Spleen (tissue), 11 donors: ENCODE results near the gene CHCHD3. TPM values are rescaled to one million over a fixed set of nuclear protein-coding genes. Genes with fewer than 3 reads are reported as not detected.

Experiments
- DNase-seq: peaks from one replicate; pipeline ENCODE4 v3.0.0-alpha.2; 2020
- H3K27ac ChIP-seq, 8 donors: fragments of 200-600 bp; sonication (generic) in 7 of 8; 1 replicate in 4 of 8; 2 replicates in 4 of 8; pipeline versions ENCODE4 v1.5.0 to v1.8.0; 2016 to 2021; ENCODE audit warnings: inconsistent platforms in 4 of 8, mild to moderate bottlenecking in 4 of 8, moderate library complexity in 1 of 8
- H3K27me3 ChIP-seq, 7 donors: fragments of 200-600 bp; sonication (generic) in 6 of 7; replicated peaks in 1 of 7; 1 replicate in 4 of 7; 2 replicates in 3 of 7; pipeline versions ENCODE4 v1.5.0 to v1.8.0; 2016 to 2021; ENCODE audit warnings: inconsistent platforms in 3 of 7, mild to moderate bottlenecking in 1 of 7
- H3K36me3 ChIP-seq, 6 donors: fragments of 200-600 bp; sonication (generic) in 5 of 6; 1 replicate in 4 of 6; 2 replicates in 2 of 6; pipeline versions ENCODE4 v1.5.0 to v1.8.0; 2016 to 2021; ENCODE audit warnings: inconsistent platforms in 2 of 6
- H3K4me1 ChIP-seq, 6 donors: fragments of 200-600 bp; sonication (generic) in 5 of 6; 1 replicate in 3 of 6; 2 replicates in 3 of 6; pipeline versions ENCODE4 v1.5.0 to v1.8.0; 2016 to 2021; ENCODE audit warnings: inconsistent platforms in 3 of 6
- H3K4me3 ChIP-seq, 8 donors: fragments of 200-600 bp; sonication (generic) in 7 of 8; 1 replicate in 4 of 8; 2 replicates in 4 of 8; pipeline versions ENCODE4 v1.5.0 to v1.8.0; 2016 to 2021; ENCODE audit warnings: inconsistent platforms in 4 of 8, mild to moderate bottlenecking in 4 of 8, moderate library complexity in 2 of 8
- H3K9me3 ChIP-seq, 8 donors: fragments of 200-600 bp; sonication (generic) in 7 of 8; 1 replicate in 4 of 8; 2 replicates in 4 of 8; pipeline versions ENCODE4 v1.5.0 to v1.8.0; 2016 to 2021; ENCODE audit warnings: inconsistent platforms in 4 of 8
- CTCF ChIP-seq, 11 experiments: fragments of 200-600 bp in 7 of 11; fragments of 450-650 bp in 4 of 11; sonication (generic) in 4 of 11; IDR thresholded peaks in 8 of 11; conservative IDR thresholded peaks in 3 of 11; 1 replicate in 7 of 11; 2 replicates in 4 of 11; pipeline versions ENCODE4 v1.4.0 to v1.8.0; 2016 to 2021; ENCODE audit warnings: antibody characterized with exemption in 11 of 11, inconsistent platforms in 4 of 11, mild to moderate bottlenecking in 1 of 11
- POLR2A ChIP-seq, 3 donors: fragments of 450-650 bp; IDR thresholded peaks; one replicate each; pipeline ENCODE4 v1.5.1; 2017; ENCODE audit warnings: antibody characterized with exemption in 3 of 3, mild to moderate bottlenecking in 1 of 3
- POLR2AphosphoS5 ChIP-seq, 3 donors: sonication (generic); formaldehyde crosslinking; IDR thresholded peaks; one replicate each; pipeline ENCODE4 v1.5.1; 2017; ENCODE audit warnings: antibody characterized with exemption in 3 of 3
- WGBS, 5 donors: extraction: QIAGEN DNeasy Blood & Tissue Kit in 3 of 5; methylation state at CpG; one replicate each; pipeline versions ENCODE4 v1.1.5 to v1.1.7; 2013 to 2018; 5-methylcytosine and 5-hydroxymethylcytosine counted together
- intact Hi-C: fragments of 100-400 bp; cut with DNase I; formaldehyde crosslinking; loops from one replicate; pipeline ENCODE4 v1.15.0; 2023; ENCODE audit warnings: low total_unique reads
- polyA plus RNA-seq, 3 donors: library from polyadenylated mRNA; stranded (reverse); fragments of 200-250 nt; gene quantifications; one replicate each; pipeline ENCODE4 v1.2.1, GENCODE V29; 2013
- total RNA-seq, 7 donors: library from RNA; depleted of rRNA in 3 of 7; stranded (reverse); fragments of >200 nt in 3 of 7; fragmentation: NEBNext Ultra II Directional in 4 of 7; extraction: Animal tissue kit (Norgen Biotek cat#: 25700) in 4 of 7; gene quantifications; one replicate each; pipeline versions ENCODE4 v1.1.0 to v1.2.1, GENCODE V29; 2016 to 2021
- donor health status: healthy with polysubstance abuse.
- donor health status: DM: no; HTN: no; CAD: no; lungs with moderate emphysema.
- donor health status: DM: no; HTN: no; CAD: no.
- donor health status: Bipolar disorder and iron deficiency.
- donor health status: healthy.
- donor health status: DM: no; HTN: no; CAD: no.
- donor health status: DM: yes; HTN: yes; CAD: no.

CHCHD3 gene
- total and polyA plus RNA-seq, 10 donors: 18.6 to 60.3 (median 38.8) TPM

GRCh38 chr7:133030346-133030745 lies 51.5 kb downstream of the CHCHD3 start:
- Histone ChIP-seq H3K27me3 (no peaks in the 10 kb centered on the region), H3K4me3 (no peak overlapping the region), H3K9me3 (peaks cover 0 to 15% (median 9%) of the 10 kb centered on the region in 8 donors), H3K27ac (no peak overlapping the region), H3K4me1 (peaks cover 0 to 13% (median 0%) of the 10 kb centered on the region in 6 donors), H3K36me3 (no peaks in the 10 kb centered on the region)
- DNase-seq: no peak
- intact Hi-C loops: no loop called here
- TF ChIP-seq POLR2A (IDR thresholded peaks at IDR 0.05) (no peak), CTCF (IDR thresholded peaks at IDR 0.05 in 8 of 11, conservative IDR thresholded peaks at IDR 0.05 in 3 of 11) (no peak), POLR2AphosphoS5 (IDR thresholded peaks at IDR 0.05) (no peak)

- peaks cover 0 to 13% (median 0%) of the 10 kb centered on the region in 6 donors for H3K4me1 ChIP-seq
- H3K4me3 ChIP-seq: no peak overlapping the region
- DNase-seq: no peak
- no peak overlapping the region for H3K27ac ChIP-seq
- H3K27me3 ChIP-seq: no peaks in the 10 kb centered on the region
- peaks cover 0 to under 1% (median 0%) of the 10 kb centered on the region in 6 donors for H3K36me3 ChIP-seq
- TF ChIP-seq POLR2A (IDR thresholded peaks at IDR 0.05): no peak
- TF ChIP-seq CTCF (IDR thresholded peaks at IDR 0.05 in 8 of 11, conservative IDR thresholded peaks at IDR 0.05 in 3 of 11): no peak
- no peak for TF ChIP-seq POLR2AphosphoS5 (IDR thresholded peaks at IDR 0.05)
- intact Hi-C loops: no loop called here
- WGBS, 5 donors: 67 to 71% (median 68%) methylated on average over 5 of the region's 5 CpGs
- peaks cover 0 to 15% (median 9%) of the 10 kb centered on the region in 8 donors for H3K9me3 ChIP-seq
Observed at GRCh38 chr7:133029463-133029862, 52.4 kb downstream of the CHCHD3 start.

GRCh38 chr7:133027397-133027796 lies 54.5 kb downstream of the CHCHD3 start:
- intact Hi-C loops: no loop called here
- no peak for DNase-seq
- no peak overlapping the region for H3K27ac ChIP-seq
- peaks cover 0 to 13% (median 0%) of the 10 kb centered on the region in 6 donors for H3K4me1 ChIP-seq
- H3K9me3 ChIP-seq: peaks cover 0 to 15% (median 9%) of the 10 kb centered on the region in 8 donors
- H3K36me3 ChIP-seq: peaks cover 0 to 16% (median 2%) of the 10 kb centered on the region in 6 donors
- no peak overlapping the region for H3K4me3 ChIP-seq
- H3K27me3 ChIP-seq: no peaks in the 10 kb centered on the region
- TF ChIP-seq POLR2A (IDR thresholded peaks at IDR 0.05): no peak

- no peak for DNase-seq
- H3K27ac ChIP-seq: no peak overlapping the region
- H3K9me3 ChIP-seq: peaks cover 0 to 15% (median 9%) of the 10 kb centered on the region in 8 donors
- no peak for TF ChIP-seq POLR2A (IDR thresholded peaks at IDR 0.05)
- no peak for TF ChIP-seq POLR2AphosphoS5 (IDR thresholded peaks at IDR 0.05)
- no peak for TF ChIP-seq CTCF (IDR thresholded peaks at IDR 0.05 in 8 of 11, conservative IDR thresholded peaks at IDR 0.05 in 3 of 11)
- H3K27me3 ChIP-seq: no peaks in the 10 kb centered on the region
- H3K36me3 ChIP-seq: peaks cover 0 to 27% (median 2%) of the 10 kb centered on the region in 6 donors
- intact Hi-C loops: no loop called here
- WGBS, 5 donors: 96 to 100% (median 99%) methylated on average over 2 of the region's 2 CpGs
- H3K4me1 ChIP-seq: peaks cover 0 to 13% (median 0%) of the 10 kb centered on the region in 6 donors
- H3K4me3 ChIP-seq: no peak overlapping the region
Observed at GRCh38 chr7:133026210-133026859, 55.6 kb downstream of the CHCHD3 start.
